Ascending aorta (tissue), 2 donors: ENCODE data around the gene FIG4. TPM values are rescaled to one million over a fixed set of nuclear protein-coding genes. Genes with fewer than 3 reads are reported as not detected.
"Not testable (repeated sequence)": the region's sequence is repeated elsewhere in the genome, so short reads cannot be mapped to it uniquely, and the experiment has no call there.

ENCODE experiments used
- DNase-seq, 2 donors: peaks; one replicate each; pipeline ENCODE4 v3.0.0-alpha.2; 2019; ENCODE audit warnings: low spot score in 2 of 2
- H3K27ac ChIP-seq, 2 donors: fragments of 200-600 bp; sonication (generic); one replicate each; pipeline ENCODE4 v1.5.1; 2016 to 2017; ENCODE audit warnings: mild to moderate bottlenecking in 1 of 2
- H3K27me3 ChIP-seq: fragments of 200-600 bp; sonication (generic); one replicate; pipeline ENCODE4 v1.5.1; 2017
- H3K36me3 ChIP-seq, 2 donors: fragments of 200-600 bp; sonication (generic); one replicate each; pipeline ENCODE4 v1.5.1; 2016
- H3K4me1 ChIP-seq, 2 donors: fragments of 200-600 bp; sonication (generic); one replicate each; pipeline ENCODE4 v1.5.1; 2016 to 2017; ENCODE audit warnings: mild to moderate bottlenecking in 1 of 2
- H3K4me3 ChIP-seq, 2 donors: fragments of 200-600 bp; sonication (generic); one replicate each; pipeline ENCODE4 v1.5.1; 2016 to 2017; ENCODE audit warnings: mild to moderate bottlenecking in 1 of 2
- H3K9me3 ChIP-seq, 2 donors: fragments of 200-600 bp; sonication (generic); one replicate each; pipeline ENCODE4 v1.5.1; 2016
- intact Hi-C: fragments of 100-400 bp; cut with DNase I; formaldehyde crosslinking; loops from one replicate; pipeline ENCODE4 v1.15.1; 2023
- total RNA-seq: library from RNA; depleted of rRNA; stranded (reverse); fragments of >200 nt; gene quantifications from one replicate; pipeline ENCODE4 v1.1.0, GENCODE V29; 2016
- TF ChIP-seq, protein P1 (sequence below), 3 experiments: fragments of 200-600 bp in 2 of 3; fragments of 450-650 bp in 1 of 3; sonication (generic) in 2 of 3; IDR thresholded peaks; one replicate each; pipeline ENCODE4 v1.5.1; 2016 to 2019; ENCODE audit warnings: antibody characterized with exemption in 3 of 3, mild to moderate bottlenecking in 1 of 3, moderate library complexity in 1 of 3

Gene FIG4
- total RNA-seq, 1 donor from 2014 or later: 27.9 TPM

DNA sequence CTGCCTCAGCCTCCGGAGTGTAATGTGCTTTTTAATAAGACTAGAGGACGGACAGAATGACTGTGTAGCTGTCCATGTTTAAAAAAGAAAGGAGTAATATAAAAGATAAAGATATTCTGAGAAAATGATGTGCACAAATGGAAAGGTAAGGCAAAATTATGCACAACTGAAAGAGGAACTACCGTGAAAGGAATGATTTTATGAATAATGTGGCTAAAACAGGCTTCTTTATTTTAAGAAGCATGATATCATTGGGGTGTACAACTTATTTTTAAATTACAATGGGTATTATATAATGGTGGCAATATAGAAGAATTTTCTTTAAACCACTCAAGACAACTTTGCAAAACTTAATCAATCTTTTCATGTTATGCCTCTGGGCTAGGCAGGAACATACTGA, 78.1 kb downstream of the FIG4 start:
- H3K36me3 ChIP-seq: peaks cover 10 to 27% of the 10 kb centered on the region in 2 donors

DNA sequence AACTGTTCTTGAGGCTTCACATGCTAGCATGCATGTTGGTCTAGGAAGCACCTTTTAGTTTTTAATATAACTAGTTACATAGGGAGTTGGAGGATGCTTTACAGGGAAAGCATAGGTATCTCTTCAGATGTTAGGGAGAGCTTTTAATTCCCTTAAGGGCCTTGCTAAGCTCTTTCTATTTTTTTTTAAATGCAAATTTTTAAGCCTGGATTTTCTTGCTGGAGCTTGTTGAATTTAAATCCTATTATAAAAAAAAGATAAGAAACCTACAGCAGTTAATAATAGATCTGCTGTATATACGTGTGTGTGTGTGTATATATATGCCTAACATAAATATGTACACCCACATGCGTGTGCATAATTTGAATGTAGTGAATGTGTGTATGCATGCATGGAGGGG, 79.0 kb downstream of the FIG4 start:
- H3K36me3 ChIP-seq: peaks cover 7 to 22% of the 10 kb centered on the region in 2 donors
- intact Hi-C loops: no loop called here

More for the DNA sequence above, 78.1 kb downstream of the FIG4 start:
- no peak overlapping the region for H3K4me3 ChIP-seq
- no peaks in the 10 kb centered on the region for H3K9me3 ChIP-seq
- DNase-seq: no peak
- no peak overlapping the region for H3K27ac ChIP-seq
- no peaks in the 10 kb centered on the region for H3K27me3 ChIP-seq
- no peaks in the 10 kb centered on the region for H3K4me1 ChIP-seq
- TF ChIP-seq, protein P1, sequence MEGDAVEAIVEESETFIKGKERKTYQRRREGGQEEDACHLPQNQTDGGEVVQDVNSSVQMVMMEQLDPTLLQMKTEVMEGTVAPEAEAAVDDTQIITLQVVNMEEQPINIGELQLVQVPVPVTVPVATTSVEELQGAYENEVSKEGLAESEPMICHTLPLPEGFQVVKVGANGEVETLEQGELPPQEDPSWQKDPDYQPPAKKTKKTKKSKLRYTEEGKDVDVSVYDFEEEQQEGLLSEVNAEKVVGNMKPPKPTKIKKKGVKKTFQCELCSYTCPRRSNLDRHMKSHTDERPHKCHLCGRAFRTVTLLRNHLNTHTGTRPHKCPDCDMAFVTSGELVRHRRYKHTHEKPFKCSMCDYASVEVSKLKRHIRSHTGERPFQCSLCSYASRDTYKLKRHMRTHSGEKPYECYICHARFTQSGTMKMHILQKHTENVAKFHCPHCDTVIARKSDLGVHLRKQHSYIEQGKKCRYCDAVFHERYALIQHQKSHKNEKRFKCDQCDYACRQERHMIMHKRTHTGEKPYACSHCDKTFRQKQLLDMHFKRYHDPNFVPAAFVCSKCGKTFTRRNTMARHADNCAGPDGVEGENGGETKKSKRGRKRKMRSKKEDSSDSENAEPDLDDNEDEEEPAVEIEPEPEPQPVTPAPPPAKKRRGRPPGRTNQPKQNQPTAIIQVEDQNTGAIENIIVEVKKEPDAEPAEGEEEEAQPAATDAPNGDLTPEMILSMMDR (IDR thresholded peaks at IDR 0.05): no peak
- intact Hi-C loops: no loop called here

DNA sequence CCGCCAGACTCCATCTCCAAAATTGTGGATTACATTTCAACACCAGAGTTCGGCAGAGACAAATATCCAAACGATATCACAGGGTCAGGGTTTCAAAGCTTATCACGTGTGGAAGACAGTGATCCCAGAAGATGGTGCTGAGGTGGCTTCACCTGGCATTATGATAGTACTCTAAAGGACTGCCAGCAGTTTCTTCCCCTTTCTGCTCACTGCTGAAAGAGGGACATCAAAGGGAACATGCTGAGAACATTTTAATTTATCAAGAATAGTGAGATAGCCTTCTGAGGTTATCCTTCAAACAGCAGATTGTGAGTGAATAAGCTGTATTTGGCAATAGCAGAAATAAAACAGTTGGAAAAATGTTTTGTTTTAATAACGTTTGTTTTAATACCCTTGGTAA, 79.7 kb downstream of the FIG4 start:
- H3K4me3 ChIP-seq: no peak overlapping the region
- no peaks in the 10 kb centered on the region for H3K4me1 ChIP-seq
- peaks cover 6 to 19% of the 10 kb centered on the region in 2 donors for H3K36me3 ChIP-seq
- H3K27me3 ChIP-seq: no peaks in the 10 kb centered on the region
- H3K9me3 ChIP-seq: no peaks in the 10 kb centered on the region
- intact Hi-C loops: no loop called here
- no peak overlapping the region for H3K27ac ChIP-seq
- TF ChIP-seq, protein P1 (IDR thresholded peaks at IDR 0.05): no peak
- no peak for DNase-seq

More for the DNA sequence above, 79.0 kb downstream of the FIG4 start:
- Histone ChIP-seq H3K9me3 (no peaks in the 10 kb centered on the region), H3K4me1 (no peaks in the 10 kb centered on the region), H3K27ac (no peak overlapping the region), H3K27me3 (no peaks in the 10 kb centered on the region), H3K4me3 (no peak overlapping the region)
- TF ChIP-seq, protein P1 (IDR thresholded peaks at IDR 0.05): no peak
- no peak for DNase-seq

DNA sequence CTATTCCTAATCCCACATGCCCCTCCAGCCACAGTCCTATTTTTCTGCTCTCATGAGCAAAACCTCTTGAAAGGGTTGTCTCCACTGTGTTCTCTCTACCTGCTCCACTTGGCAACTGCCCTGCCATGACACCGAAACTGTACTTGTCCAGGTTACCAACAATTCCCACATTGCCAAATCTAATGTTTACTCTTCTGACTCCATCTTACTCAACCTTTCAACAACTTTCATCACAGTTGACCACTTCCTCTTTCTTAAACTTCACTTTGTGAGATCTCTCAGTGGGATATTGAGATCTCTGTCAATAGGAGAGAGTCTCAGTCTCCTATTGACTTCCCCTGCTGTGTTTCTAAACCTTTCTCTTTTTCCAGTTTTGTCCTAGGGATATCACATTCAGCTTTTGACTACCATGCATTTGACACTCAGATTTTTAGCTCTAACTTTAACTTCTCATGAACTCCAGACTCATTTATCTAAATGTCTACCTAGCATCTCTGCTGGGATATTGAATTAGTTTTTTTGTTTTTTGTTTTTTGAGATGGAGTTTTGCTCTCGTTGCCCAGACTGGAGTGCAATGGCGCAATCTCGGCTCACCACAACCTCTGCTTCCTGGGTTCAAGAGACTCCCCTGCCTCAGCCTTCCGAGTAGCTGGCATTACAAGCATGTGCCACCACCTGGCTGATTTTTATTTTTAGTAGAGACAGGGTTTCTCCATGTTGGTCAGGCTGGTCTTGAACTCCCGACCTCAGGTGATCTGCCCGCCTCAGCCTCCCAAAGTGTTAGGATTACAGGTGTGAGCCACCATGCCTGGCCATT, 81.1 kb downstream of the FIG4 start:
- H3K9me3 ChIP-seq, DNase-seq, H3K4me3 ChIP-seq, intact Hi-C loops, H3K27me3 ChIP-seq, H3K4me1 ChIP-seq, H3K27ac ChIP-seq: not testable (repeated sequence)
- H3K36me3 ChIP-seq: peaks cover 6 to 17% of the 10 kb centered on the region in 2 donors

DNA sequence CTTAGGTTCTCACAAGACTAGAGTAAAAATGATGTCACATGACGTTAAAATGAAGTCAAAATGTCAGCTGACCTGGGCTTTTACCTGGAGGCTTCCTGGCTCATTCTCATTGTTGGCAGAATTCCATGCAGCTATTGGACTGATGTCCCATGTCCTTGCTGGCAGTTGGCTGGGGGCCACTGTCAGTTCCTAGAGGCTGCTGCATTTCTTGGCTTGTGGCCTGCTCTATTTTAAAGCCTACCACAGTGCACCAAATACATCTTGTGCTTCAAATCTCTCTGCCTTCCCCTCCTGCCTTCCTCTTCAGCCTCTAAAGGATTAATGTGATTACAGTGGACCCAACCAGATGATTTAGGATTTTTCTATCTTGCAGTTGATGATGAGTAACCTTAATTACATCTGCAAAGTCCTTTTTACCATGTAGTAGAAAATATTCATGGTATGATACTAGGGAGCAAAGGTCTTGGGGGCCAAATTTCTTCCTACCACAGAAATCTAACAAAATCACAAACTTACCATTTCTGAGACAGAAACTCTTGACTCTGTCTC, 81.9 kb downstream of the FIG4 start:
- DNase-seq: no peak
- Histone ChIP-seq H3K27ac (no peak overlapping the region), H3K27me3 (no peaks in the 10 kb centered on the region), H3K9me3 (no peaks in the 10 kb centered on the region), H3K4me3 (no peak overlapping the region), H3K4me1 (no peaks in the 10 kb centered on the region), H3K36me3 (peaks cover 6 to 17% of the 10 kb centered on the region in 2 donors)
- intact Hi-C loops: no loop called here
- TF ChIP-seq, protein P1 (IDR thresholded peaks at IDR 0.05): no peak

DNA sequence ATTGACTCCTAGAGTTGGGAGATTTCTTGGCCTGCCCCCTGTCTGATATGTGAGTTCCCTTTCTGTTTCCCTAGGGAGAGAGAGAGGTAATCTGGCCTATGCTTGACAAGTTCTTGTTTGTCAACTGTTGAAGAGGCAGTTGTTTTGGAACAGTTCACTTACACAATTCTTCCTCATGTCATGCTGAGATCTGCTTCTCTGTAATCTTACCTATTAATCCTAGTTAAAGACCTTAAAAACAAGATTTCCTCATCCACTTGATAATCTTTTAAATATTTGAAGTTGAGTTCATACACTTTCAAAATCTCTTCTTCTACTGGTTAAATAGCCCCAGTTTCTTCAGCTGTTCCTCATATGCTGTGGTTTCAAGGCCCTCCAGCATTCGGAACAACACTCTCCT, 89.9 kb downstream of the FIG4 start:
- DNase-seq: no peak
- intact Hi-C loops: no loop called here
- Histone ChIP-seq H3K27ac (no peak overlapping the region), H3K4me1 (no peaks in the 10 kb centered on the region), H3K9me3 (no peaks in the 10 kb centered on the region), H3K4me3 (no peak overlapping the region), H3K27me3 (no peaks in the 10 kb centered on the region), H3K36me3 (peaks cover 2 to 13% of the 10 kb centered on the region in 2 donors)
- TF ChIP-seq, protein P1 (IDR thresholded peaks at IDR 0.05): no peak
